Endothelial cell of umbilical vein (primary cell): Measurements from ENCODE around the gene CLPTM1L. TPM values are rescaled to one million over a fixed set of nuclear protein-coding genes. Genes with fewer than 3 reads are reported as not detected.

Experiments used
- BruUV-seq: library from RNA; stranded (reverse); fragments of 400-500 nt; replicated peaks from 2 replicates; lab custom pipeline; 2021; lab: Mats Ljungman, UMichigan
- CTCF ChIA-PET: fragments of 300-600, 350-600 bp; sonication (Branson Sonifier 250); formaldehyde crosslinking; loops from one replicate; lab custom pipeline; 2021; ENCODE audit warnings: antibody characterized with exemption, inconsistent platforms; lab: Charles Lee
- POLR2A ChIA-PET: fragments of 300-600, 350-600 bp; sonication (Branson Sonifier 250); formaldehyde crosslinking; loops from one replicate; lab custom pipeline; 2021; ENCODE audit warnings: antibody characterized with exemption, inconsistent platforms; lab: Charles Lee
- DNase-seq: peaks from one replicate; pipeline ENCODE4 v3.0.0-alpha.2; 2011; ENCODE audit warnings: low read depth, low spot score
- FAIRE-seq: peaks from 2 replicates; lab custom pipeline; 2011; peaks lifted over from hg19 to GRCh38; lab: Jason Lieb, UNC
- H2AFZ ChIP-seq: 2 replicates; pipeline ENCODE4 v1.6.0; 2012; ENCODE audit warnings: low read depth, low read length, control low read depth, inconsistent platforms
- H3K27ac ChIP-seq: 2 replicates; pipeline ENCODE4 v1.5.1; 2011; ENCODE audit warnings: low read depth, mild to moderate bottlenecking, control low read depth, low read length, moderate library complexity; ENCODE audit not compliant: insufficient read depth
- H3K27me3 ChIP-seq, 2 experiments: 2 replicates each; pipeline versions ENCODE4 v1.6.0 to v1.6.1; 2011; ENCODE audit warnings: low read length in 2 of 2, mixed read lengths in 1 of 2; ENCODE audit not compliant: control insufficient read depth in 2 of 2, insufficient read depth in 2 of 2
- H3K36me3 ChIP-seq, 2 experiments: 2 replicates in 1 of 2; 3 replicates in 1 of 2; pipeline ENCODE4 v1.5.1; 2011; ENCODE audit warnings: low read length in 2 of 2, mild to moderate bottlenecking in 1 of 2, moderate library complexity in 1 of 2; ENCODE audit not compliant: control insufficient read depth in 2 of 2, insufficient read depth in 2 of 2; ENCODE audit errors: extremely low read depth in 1 of 2
- H3K4me1 ChIP-seq: 3 replicates; pipeline ENCODE4 v1.5.1; 2011; ENCODE audit warnings: mild to moderate bottlenecking, low read length; ENCODE audit not compliant: control insufficient read depth, insufficient read depth; ENCODE audit errors: extremely low read depth
- H3K4me2 ChIP-seq: 2 replicates; pipeline ENCODE4 v1.6.1; 2011; ENCODE audit warnings: low read length, control low read depth, mixed read lengths; ENCODE audit not compliant: insufficient read depth
- H3K4me3 ChIP-seq, 3 experiments: fragments of 200-600 bp in 1 of 3; sonication (generic), shearing (Covaris generic) in 1 of 3; replicated peaks in 1 of 3; 2 replicates each; pipeline ENCODE4 v1.5.1; 2011 to 2016; ENCODE audit warnings: control low read depth in 3 of 3, low read length in 3 of 3, mild to moderate bottlenecking in 2 of 3, inconsistent platforms in 1 of 3, low read depth in 1 of 3, moderate library complexity in 1 of 3; ENCODE audit not compliant: insufficient read depth in 1 of 3
- H3K79me2 ChIP-seq: 2 replicates; pipeline ENCODE4 v1.6.0; 2012; ENCODE audit warnings: low read length, inconsistent platforms; ENCODE audit not compliant: control insufficient read depth, insufficient read depth
- H3K9ac ChIP-seq: replicated peaks from 2 replicates; pipeline ENCODE3; 2011; ENCODE audit warnings: low read length, control low read depth; ENCODE audit not compliant: insufficient read depth; ENCODE audit errors: extremely low read depth
- H3K9me1 ChIP-seq: replicated peaks from 3 replicates; pipeline ENCODE4 v1.6.0; 2011; ENCODE audit warnings: mild to moderate bottlenecking, low read length; ENCODE audit not compliant: control insufficient read depth, insufficient read depth; ENCODE audit errors: extremely low read depth
- H3K9me3 ChIP-seq: replicated peaks from 2 replicates; pipeline ENCODE4 v1.5.1; 2012; ENCODE audit warnings: low read length, inconsistent platforms; ENCODE audit not compliant: control insufficient read depth, insufficient read depth
- H4K20me1 ChIP-seq: replicated peaks from 2 replicates; pipeline ENCODE3; 2011; ENCODE audit warnings: mild to moderate bottlenecking, low read length; ENCODE audit not compliant: control insufficient read depth, insufficient read depth; ENCODE audit errors: extremely low read depth
- EZH2 ChIP-seq: IDR thresholded peaks from 2 replicates; pipeline ENCODE4 v1.6.1; 2012; ENCODE audit warnings: borderline replicate concordance, low read depth, mild to moderate bottlenecking, moderate library complexity, low read length, inconsistent platforms; ENCODE audit not compliant: severe bottlenecking
- FOS ChIP-seq: IDR thresholded peaks from 2 replicates; pipeline ENCODE4 v1.6.1; 2011; ENCODE audit warnings: mild to moderate bottlenecking, low read length, moderate library complexity, borderline replicate concordance; ENCODE audit not compliant: insufficient read depth
- GATA2 ChIP-seq: IDR thresholded peaks from 2 replicates; pipeline ENCODE4 v1.7.0; 2011; ENCODE audit warnings: low read depth, mild to moderate bottlenecking, moderate library complexity, mixed read lengths, low read length; ENCODE audit not compliant: insufficient read length, insufficient read depth
- JUN ChIP-seq: IDR thresholded peaks from 2 replicates; pipeline ENCODE4 v1.6.1; 2011; ENCODE audit warnings: borderline replicate concordance, low read depth; ENCODE audit not compliant: insufficient read length, insufficient read depth
- MYC ChIP-seq: IDR thresholded peaks from one replicate; pipeline ENCODE4 v1.6.1; 2011; ENCODE audit warnings: mild to moderate bottlenecking, low read depth, low read length
- POLR2A ChIP-seq: IDR thresholded peaks from 2 replicates; pipeline ENCODE4 v1.6.1; 2012; ENCODE audit warnings: low read depth, mild to moderate bottlenecking, control low read depth, low read length
- POLR2AphosphoS5 ChIP-seq: IDR thresholded peaks from 2 replicates; pipeline ENCODE4 v1.6.1; 2012; ENCODE audit warnings: low read depth, mild to moderate bottlenecking, control low read depth, low read length, moderate library complexity; ENCODE audit not compliant: insufficient read depth
- dilution Hi-C: fragments of 300-500 bp; cut with MboI; formaldehyde crosslinking; loops from one replicate; pipeline ENCODE4 v1.15.0; 2019; ENCODE audit warnings: low sequenced_read_pairs; ENCODE audit not compliant: extremely low pct_ligation_motif_present
- intact Hi-C: fragments of 100-400 bp; cut with micrococcal nuclease; formaldehyde crosslinking; loops from one replicate; pipeline ENCODE4 v1.10.0; 2022
- polyA plus RNA-seq, 4 experiments: library from polyadenylated mRNA; depleted of rRNA in 3 of 4; stranded (reverse) in 3 of 4; unstranded in 1 of 4; fragments of >200 nt; gene quantifications; 2 replicates each; pipeline versions ENCODE4 v1.2.1 to v1.2.3, GENCODE V29; 2011 to 2012; ENCODE audit warnings: missing spikeins in 1 of 4
- total RNA-seq: library from RNA; stranded (reverse); gene quantifications from 2 replicates; pipeline ENCODE4 v1.2.3, GENCODE V29; 2021
- TF ChIP-seq, protein P1 (sequence below): IDR thresholded peaks from 2 replicates; pipeline ENCODE4 v1.6.1; 2011; ENCODE audit not compliant: insufficient read depth, insufficient read length

Gene CLPTM1L
- total and polyA plus RNA-seq, 2 donors (not counting 3 experiments of a cell fraction or from before 2014, with no cell fraction given): 116 to 191 TPM

DNA sequence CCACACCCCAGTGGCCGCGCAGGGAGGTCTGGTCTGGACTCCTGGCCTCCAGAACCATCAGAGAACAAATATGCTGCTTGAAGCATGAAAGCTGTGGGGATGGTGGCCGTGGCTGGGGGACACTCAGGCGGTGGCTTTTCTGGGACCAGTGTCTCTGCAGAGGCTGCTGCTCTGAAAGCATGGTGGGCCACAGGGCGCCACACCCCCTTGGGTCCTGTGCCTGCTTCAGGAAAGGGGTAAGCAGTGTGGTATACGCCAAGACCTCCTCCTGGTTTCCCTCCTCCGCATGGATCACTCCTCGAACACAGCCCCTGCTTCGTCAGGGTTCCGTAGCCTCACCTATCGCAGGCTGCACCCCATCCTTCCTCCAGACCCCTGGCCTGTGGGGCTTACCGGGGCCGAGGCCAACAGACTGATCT is 30.3 kb downstream of the CLPTM1L start:
- DNase-seq (no peak), FAIRE-seq (no peak)
- Histone ChIP-seq H3K27me3 (no peaks in the 10 kb centered on the region), H4K20me1 (no peaks in the 10 kb centered on the region), H3K27ac (no peak overlapping the region), H3K36me3 (peaks cover 7 to 9% of the 10 kb centered on the region in 2 experiments), H3K4me3 (no peak overlapping the region), H3K4me2 (no peak overlapping the region), H3K9me1 (no peaks in the 10 kb centered on the region), H3K9ac (no peak overlapping the region), H3K79me2 (no peaks in the 10 kb centered on the region), H2AFZ (no peak overlapping the region), H3K4me1 (no peaks in the 10 kb centered on the region), H3K9me3 (no peaks in the 10 kb centered on the region)
- no peak for TF ChIP-seq FOS
- TF ChIP-seq, protein P1, sequence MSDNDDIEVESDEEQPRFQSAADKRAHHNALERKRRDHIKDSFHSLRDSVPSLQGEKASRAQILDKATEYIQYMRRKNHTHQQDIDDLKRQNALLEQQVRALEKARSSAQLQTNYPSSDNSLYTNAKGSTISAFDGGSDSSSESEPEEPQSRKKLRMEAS: no peak
- no peak for TF ChIP-seq MYC
- no peak for TF ChIP-seq GATA2
- TF ChIP-seq JUN: no peak
- no peak for TF ChIP-seq POLR2A
- TF ChIP-seq POLR2AphosphoS5: no peak
- no peak for TF ChIP-seq EZH2
- POLR2A ChIA-PET: no interaction called here
- CTCF ChIA-PET: no interaction called here
- dilution Hi-C loops (no loop called here), intact Hi-C loops (no loop called here)
- no TSS peak for BruUV-seq
